HepG2 (cell line): Measurements from ENCODE around the gene RALY. TPM values are rescaled to one million over a fixed set of nuclear protein-coding genes. Genes with fewer than 3 reads are reported as not detected.

ENCODE experiments used
- POLR2AphosphoS5 ChIP-seq: IDR thresholded peaks from 2 replicates; pipeline ENCODE4 v1.6.1; 2012; ENCODE audit warnings: low read depth, low read length
- POLR2G ChIP-seq: fragments of 200-400 bp; formaldehyde crosslinking; IDR thresholded peaks from 2 replicates; pipeline ENCODE4 v1.6.1; 2018; ENCODE audit warnings: mild to moderate bottlenecking, low read depth, low read length, moderate library complexity
- SNAPC2 ChIP-seq: sonication (generic); formaldehyde crosslinking; IDR thresholded peaks from 2 replicates; pipeline ENCODE4 v1.8.1; 2022; ENCODE audit warnings: mild to moderate bottlenecking, missing genetic modification reagents
- TBX3 ChIP-seq: fragments of 450-650 bp; IDR thresholded peaks from 2 replicates; pipeline ENCODE4 v1.6.1; 2017; ENCODE audit warnings: antibody characterized with exemption, mild to moderate bottlenecking, inconsistent platforms, borderline replicate concordance
- TFDP1 ChIP-seq: IDR thresholded peaks from 2 replicates; pipeline ENCODE4 v1.6.1; 2016; ENCODE audit warnings: missing compliant biosample characterization, missing genetic modification reagents, borderline replicate concordance
- ZNF776 ChIP-seq: sonication (generic); formaldehyde crosslinking; IDR thresholded peaks from 2 replicates; pipeline ENCODE4 v1.4.0; 2020; ENCODE audit warnings: mild to moderate bottlenecking, missing genetic modification reagents
- polyA plus RNA-seq, 8 experiments: library from polyadenylated mRNA; depleted of rRNA in 3 of 8; stranded (reverse) in 7 of 8; unstranded in 1 of 8; fragments of >200 nt; fragmentation: Illumina TruSeq in 4 of 8; extraction: Trizol in 4 of 8; gene quantifications; 2 replicates each; pipeline versions ENCODE4 v1.2.1 to v1.2.3, GENCODE V29; 2011 to 2016; ENCODE audit warnings: low read depth in 4 of 8, missing spikeins in 1 of 8, mixed read lengths in 1 of 8; ENCODE audit not compliant: insufficient read depth in 1 of 8
- total RNA-seq, 5 experiments: library from RNA; depleted of rRNA; stranded (reverse); fragments of >200 nt; fragmentation: Illumina TruSeq; extraction: Trizol; gene quantifications; 2 replicates each; pipeline ENCODE4 v1.2.3, GENCODE V29; 2016; ENCODE audit warnings: low read depth in 1 of 5
- TF ChIP-seq, protein P1 (sequence below), 2 experiments: sonication (generic) in 1 of 2; formaldehyde crosslinking in 1 of 2; IDR thresholded peaks; 2 replicates each; pipeline versions ENCODE4 v1.4.0 to v1.6.1; 2016 to 2020; ENCODE audit warnings: borderline replicate concordance in 1 of 2, low read depth in 1 of 2, mild to moderate bottlenecking in 1 of 2, missing genetic modification reagents in 1 of 2
- TF ChIP-seq, protein P2 (sequence below): sonication (generic); formaldehyde crosslinking; IDR thresholded peaks from 2 replicates; pipeline ENCODE4 v1.8.0; 2022; ENCODE audit warnings: mild to moderate bottlenecking, missing genetic modification reagents; ENCODE audit not compliant: insufficient replicate concordance

RALY gene
- total and polyA plus RNA-seq, 2 of the 13 experiments (the other 11 are each of a cell fraction or from before 2014, with no cell fraction given), result 178 to 186 TPM

- TF ChIP-seq, protein P1, sequence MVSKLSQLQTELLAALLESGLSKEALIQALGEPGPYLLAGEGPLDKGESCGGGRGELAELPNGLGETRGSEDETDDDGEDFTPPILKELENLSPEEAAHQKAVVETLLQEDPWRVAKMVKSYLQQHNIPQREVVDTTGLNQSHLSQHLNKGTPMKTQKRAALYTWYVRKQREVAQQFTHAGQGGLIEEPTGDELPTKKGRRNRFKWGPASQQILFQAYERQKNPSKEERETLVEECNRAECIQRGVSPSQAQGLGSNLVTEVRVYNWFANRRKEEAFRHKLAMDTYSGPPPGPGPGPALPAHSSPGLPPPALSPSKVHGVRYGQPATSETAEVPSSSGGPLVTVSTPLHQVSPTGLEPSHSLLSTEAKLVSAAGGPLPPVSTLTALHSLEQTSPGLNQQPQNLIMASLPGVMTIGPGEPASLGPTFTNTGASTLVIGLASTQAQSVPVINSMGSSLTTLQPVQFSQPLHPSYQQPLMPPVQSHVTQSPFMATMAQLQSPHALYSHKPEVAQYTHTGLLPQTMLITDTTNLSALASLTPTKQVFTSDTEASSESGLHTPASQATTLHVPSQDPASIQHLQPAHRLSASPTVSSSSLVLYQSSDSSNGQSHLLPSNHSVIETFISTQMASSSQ (IDR thresholded peaks at IDR 0.05; ENCODE audit: low read depth), result no peak
- TF ChIP-seq, protein P1 (CRISPR knock-in tag; IDR thresholded peaks at IDR 0.05; ENCODE audit: borderline replicate concordance), result no peak
- TF ChIP-seq SNAPC2 (CRISPR knock-in tag) (0 out of 2 replicates have a peak, but pooled peaks have one; percentile 21), TBX3 (no peak), POLR2AphosphoS5 (peak; percentile 3; the same call in 1 of the 2 replicates), TFDP1 (CRISPR knock-in tag) (no peak), ZNF776 (no peak), POLR2G (peak; percentile 50; the same call in 1 of the 2 replicates)
- TF ChIP-seq, protein P2, sequence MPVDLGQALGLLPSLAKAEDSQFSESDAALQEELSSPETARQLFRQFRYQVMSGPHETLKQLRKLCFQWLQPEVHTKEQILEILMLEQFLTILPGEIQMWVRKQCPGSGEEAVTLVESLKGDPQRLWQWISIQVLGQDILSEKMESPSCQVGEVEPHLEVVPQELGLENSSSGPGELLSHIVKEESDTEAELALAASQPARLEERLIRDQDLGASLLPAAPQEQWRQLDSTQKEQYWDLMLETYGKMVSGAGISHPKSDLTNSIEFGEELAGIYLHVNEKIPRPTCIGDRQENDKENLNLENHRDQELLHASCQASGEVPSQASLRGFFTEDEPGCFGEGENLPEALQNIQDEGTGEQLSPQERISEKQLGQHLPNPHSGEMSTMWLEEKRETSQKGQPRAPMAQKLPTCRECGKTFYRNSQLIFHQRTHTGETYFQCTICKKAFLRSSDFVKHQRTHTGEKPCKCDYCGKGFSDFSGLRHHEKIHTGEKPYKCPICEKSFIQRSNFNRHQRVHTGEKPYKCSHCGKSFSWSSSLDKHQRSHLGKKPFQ (CRISPR knock-in tag), result peak; percentile 41
Measured at GRCh38 chr20:34105978-34106675, 112.4 kb downstream of the RALY start (continued).
